ENCODE data around the gene PEAK3.

Gene PEAK3

GRCh38 chr19:2315818-2316353 is 33.9 kb upstream of the PEAK3 start:
- peak in 51 of 56 donors; percentile 11 to 87 (median 52) for DNase-seq

GRCh38 chr19:2315121-2315817 is 33.3 kb upstream of the PEAK3 start:
- no peak for DNase-seq

GRCh38 chr19:2312820-2313501 is 31.0 kb upstream of the PEAK3 start:
- DNase-seq = no peak

GRCh38 chr19:2311093-2311492 is 29.1 kb upstream of the PEAK3 start:
- no peak for DNase-seq

- DNase-seq = peak in 37 of 56 donors; percentile 6 to 68 (median 46)
Observed at GRCh38 chr19:2309734-2310362, 27.9 kb upstream of the PEAK3 start.

GRCh38 chr19:2308114-2308556 is 26.2 kb upstream of the PEAK3 start, which contains the start of gene LINGO3:
Gene LINGO3, minus strand, starts transcription at chr19:2308154. Its CDS starts 16,378 bp downstream, at chr19:2291776.
- DNase-seq = peak in 1 of 56 donors; percentile 51

GRCh38 chr19:2307518-2308012 is 25.6 kb upstream of the PEAK3 start:
- DNase-seq = no peak

- no peak for DNase-seq
Observed at GRCh38 chr19:2306971-2307370, 25.0 kb upstream of the PEAK3 start.

GRCh38 chr19:2306281-2306806 is 24.4 kb upstream of the PEAK3 start:
- DNase-seq = no peak

GRCh38 chr19:2305452-2306280 is 23.7 kb upstream of the PEAK3 start:
- no peak for DNase-seq

GRCh38 chr19:2303211-2303798 is 21.3 kb upstream of the PEAK3 start:
- DNase-seq = no peak

- DNase-seq = peak in 12 of 56 donors; percentile 17 to 64 (median 30)
Observed at GRCh38 chr19:2302319-2303210, 20.6 kb upstream of the PEAK3 start.

GRCh38 chr19:2300533-2300932 is 18.6 kb upstream of the PEAK3 start:
- DNase-seq = no peak

- no peak for DNase-seq
Observed at GRCh38 chr19:2296141-2296540, 14.2 kb upstream of the PEAK3 start.

- DNase-seq = peak in 41 of 56 donors; percentile 15 to 75 (median 50)
Observed at GRCh38 chr19:2294687-2295335, 12.8 kb upstream of the PEAK3 start.

GRCh38 chr19:2291185-2291751 is 9.3 kb upstream of the PEAK3 start:
- DNase-seq = peak in 1 of 56 donors; percentile 28

GRCh38 chr19:2290441-2291184 is 8.6 kb upstream of the PEAK3 start:
- DNase-seq = no peak

Measured in amygdala (tissue), 56 donors.